ENCODE data around the gene ALKBH3.

GRCh38 chr11:43921561-43922294 is 41.1 kb downstream of the ALKBH3 start:
- TF ChIP-seq ATF6 (CRISPR knock-in tag; conservative IDR thresholded peaks at IDR 0.05) (no peak), ERF (CRISPR knock-in tag; IDR thresholded peaks at IDR 0.05) (no peak), FOSL1 (CRISPR knock-in tag; IDR thresholded peaks at IDR 0.05; ENCODE audit: borderline replicate concordance) (no peak), EZH2 (conservative IDR thresholded peaks at IDR 0.05; ENCODE audit: low read depth, low read length) (no peak), TCF7 (IDR thresholded peaks at IDR 0.05; ENCODE audit: low read depth) (no peak), FOXP4 (CRISPR knock-in tag; IDR thresholded peaks at IDR 0.05) (no peak), TBP (CRISPR knock-in tag; IDR thresholded peaks at IDR 0.05) (no peak), SUZ12 (IDR thresholded peaks at IDR 0.05; ENCODE audit: low read depth, low read length) (no peak), CTCF (CRISPR knock-in tag; IDR thresholded peaks at IDR 0.05) (no peak)
